ENCODE measurements around the gene TAF11L11.

- TF ChIP-seq CTCF (IDR thresholded peaks at IDR 0.05): no peak
- no peak for TF ChIP-seq POLR2A (IDR thresholded peaks at IDR 0.05)
Measured at GRCh38 chr5:17620627-17621026, 16.6 kb downstream of the TAF11L11 start.

Data from lower leg skin (tissue), 3 donors.